ENCODE results near the gene SLC12A8. TPM values are rescaled to one million over a fixed set of nuclear protein-coding genes. Genes with fewer than 3 reads are reported as not detected.
A peak's percentile ranks its signal among the peaks of the same experiment; 100 is the strongest.

Gene SLC12A8
- total and polyA plus RNA-seq, 10 of the 15 experiments (the other 5 are each of a cell fraction or from before 2014, with no cell fraction given): 2.5 to 71.6 (median 50.1) TPM

- no peak for TF ChIP-seq EP300 (IDR thresholded peaks at IDR 0.05; ENCODE audit: borderline replicate concordance in 1 of 2, control insufficient read depth in 1 of 2, low read depth in 2 of 2, low read length in 2 of 2)
- 0 out of 2 replicates have a peak, but pooled peaks have one; percentile 12 for TF ChIP-seq SMARCA5 (IDR thresholded peaks at IDR 0.05)
- no peak for TF ChIP-seq YBX1 (IDR thresholded peaks at IDR 0.05)
- TF ChIP-seq TCF7 (IDR thresholded peaks at IDR 0.05; ENCODE audit: borderline replicate concordance): peak; percentile 80
- TF ChIP-seq STAT1 (conservative IDR thresholded peaks at IDR 0.05): no peak
- TF ChIP-seq ZSCAN29 (IDR thresholded peaks at IDR 0.05): no peak
- TF ChIP-seq RCOR1 (conservative IDR thresholded peaks at IDR 0.05; ENCODE audit: low read depth, low read length): no peak
- peak; percentile 52 to 72; a peak in 3 of 4 replicates for TF ChIP-seq BHLHE40 (IDR thresholded peaks at IDR 0.05; ENCODE audit: borderline replicate concordance in 1 of 2, low read depth in 2 of 2, low read length in 1 of 2)
- no peak for TF ChIP-seq HCFC1 (IDR thresholded peaks at IDR 0.05; ENCODE audit: low read length)
- peak; percentile 76 for TF ChIP-seq IKZF1 (conservative IDR thresholded peaks at IDR 0.05)
- TF ChIP-seq STAT3 (IDR thresholded peaks at IDR 0.05; ENCODE audit: low read depth, low read length): no peak
- TF ChIP-seq MTA2 (IDR thresholded peaks at IDR 0.05; ENCODE audit: low read depth): no peak; the same call in 1 of the 2 replicates
- TF ChIP-seq CREM (IDR thresholded peaks at IDR 0.05; ENCODE audit: low read depth): peak; percentile 69; the same call in 1 of the 2 replicates
- peak; percentile 33; the same call in 1 of the 2 replicates for TF ChIP-seq ZNF687 (IDR thresholded peaks at IDR 0.05)
- no peak for TF ChIP-seq MLLT1 (IDR thresholded peaks at IDR 0.05)
- TF ChIP-seq TCF3 (IDR thresholded peaks at IDR 0.05; ENCODE audit: borderline replicate concordance, insufficient read depth, low read depth, low read length): peak; percentile 56; the same call in 1 of the 2 replicates
- no peak for TF ChIP-seq CTCF (IDR thresholded peaks at IDR 0.05 in 2 of 3, conservative IDR thresholded peaks at IDR 0.05 in 1 of 3; ENCODE audit: control insufficient read depth in 2 of 3, extremely low read depth in 1 of 3, insufficient read depth in 1 of 3, low read depth in 3 of 3, low read length in 3 of 3)
- TF ChIP-seq POLR2A (IDR thresholded peaks at IDR 0.05; ENCODE audit: low read depth, low read length): no peak
- no peak for TF ChIP-seq ZNF384 (IDR thresholded peaks at IDR 0.05; ENCODE audit: borderline replicate concordance, low read depth, low read length)
- no peak for TF ChIP-seq JUNB (IDR thresholded peaks at IDR 0.05)
- TF ChIP-seq CBFB (IDR thresholded peaks at IDR 0.05; ENCODE audit: low read depth): peak; percentile 67
- TF ChIP-seq HDGF (IDR thresholded peaks at IDR 0.05): no peak
- no peak for TF ChIP-seq CHD4 (IDR thresholded peaks at IDR 0.05)
- no peak for TF ChIP-seq SREBF1 (IDR thresholded peaks at IDR 0.05; ENCODE audit: low read length)
Measured at GRCh38 chr3:125051715-125052581, 160.6 kb downstream of the SLC12A8 start (continued).
